Nephron progenitor cell (in vitro differentiated cells): Measurements from ENCODE around the gene PIANP.

Source experiments
- DNase-seq: peaks from one replicate; pipeline ENCODE4 v3.0.0; 2021
- H3K27ac Mint-ChIP-seq: 2 replicates; pipeline ENCODE4 v1.8.0; 2021; ENCODE audit warnings: mild to moderate bottlenecking, moderate library complexity, mixed read lengths
- H3K27me3 Mint-ChIP-seq: 2 replicates; pipeline ENCODE4 v1.8.0; 2021; ENCODE audit warnings: mild to moderate bottlenecking, low read depth, mixed read lengths; ENCODE audit not compliant: poor library complexity
- H3K36me3 Mint-ChIP-seq: 2 replicates; pipeline ENCODE4 v1.8.0; 2021; ENCODE audit warnings: low read depth, mixed read lengths
- H3K4me1 Mint-ChIP-seq: 2 replicates; pipeline ENCODE4 v1.8.0; 2021; ENCODE audit warnings: mixed read lengths
- H3K4me3 Mint-ChIP-seq: 2 replicates; pipeline ENCODE4 v1.8.0; 2021; ENCODE audit warnings: mild to moderate bottlenecking, moderate library complexity, mixed read lengths
- H3K9me3 Mint-ChIP-seq: 2 replicates; pipeline ENCODE4 v1.8.0; 2021; ENCODE audit warnings: mild to moderate bottlenecking, moderate library complexity, mixed read lengths
- TF ChIP-seq, protein P1 (sequence below): fragments of 200-600 bp; sonication (generic); IDR thresholded peaks from 2 replicates; pipeline ENCODE4 v1.5.0; 2021; ENCODE audit warnings: antibody characterized with exemption

Gene PIANP

DNA sequence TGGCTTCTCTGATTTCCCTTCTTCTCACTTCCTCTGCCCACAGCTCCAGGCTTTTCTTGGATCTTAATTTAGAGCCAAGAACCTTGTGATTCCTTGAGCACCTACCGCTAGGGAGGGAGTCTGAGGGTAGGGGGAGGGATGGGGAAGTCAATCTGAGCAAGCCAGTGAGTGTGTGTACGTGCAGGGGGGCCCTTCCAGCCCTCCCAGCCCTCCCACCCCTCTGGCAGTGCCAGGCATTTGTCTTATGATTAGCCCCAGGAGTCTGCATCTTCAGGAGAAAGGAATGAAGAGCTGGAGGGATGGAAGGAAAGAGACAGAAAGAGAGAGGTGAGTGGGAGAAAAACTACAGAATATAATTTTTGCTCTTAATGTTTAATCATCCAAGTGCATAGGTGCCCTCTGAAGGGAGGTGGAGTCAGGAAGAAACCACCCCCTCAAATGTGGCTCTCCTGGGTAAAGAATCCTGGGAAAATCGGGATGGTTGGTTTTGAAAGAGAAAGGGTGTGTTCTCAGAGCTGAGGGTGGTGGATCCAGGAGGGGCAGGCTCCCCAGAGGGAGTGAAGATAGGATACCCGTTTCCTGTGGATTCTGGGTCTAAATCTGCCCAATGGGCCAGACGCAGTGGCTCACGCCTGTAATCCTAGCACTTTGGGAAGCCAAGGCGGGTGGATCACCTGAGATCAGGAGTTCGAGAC is 2.1 kb downstream of the PIANP start:
- peaks cover 75% of the 10 kb centered on the region for H3K4me1 Mint-ChIP-seq
- no peak overlapping the region for H3K27ac Mint-ChIP-seq
- H3K4me3 Mint-ChIP-seq: peak overlapping the region; percentile 90
- H3K36me3 Mint-ChIP-seq: peaks cover 5% of the 10 kb centered on the region
- DNase-seq: no peak
- H3K9me3 Mint-ChIP-seq: no peaks in the 10 kb centered on the region
- peaks cover 60% of the 10 kb centered on the region for H3K27me3 Mint-ChIP-seq
- TF ChIP-seq, protein P1, sequence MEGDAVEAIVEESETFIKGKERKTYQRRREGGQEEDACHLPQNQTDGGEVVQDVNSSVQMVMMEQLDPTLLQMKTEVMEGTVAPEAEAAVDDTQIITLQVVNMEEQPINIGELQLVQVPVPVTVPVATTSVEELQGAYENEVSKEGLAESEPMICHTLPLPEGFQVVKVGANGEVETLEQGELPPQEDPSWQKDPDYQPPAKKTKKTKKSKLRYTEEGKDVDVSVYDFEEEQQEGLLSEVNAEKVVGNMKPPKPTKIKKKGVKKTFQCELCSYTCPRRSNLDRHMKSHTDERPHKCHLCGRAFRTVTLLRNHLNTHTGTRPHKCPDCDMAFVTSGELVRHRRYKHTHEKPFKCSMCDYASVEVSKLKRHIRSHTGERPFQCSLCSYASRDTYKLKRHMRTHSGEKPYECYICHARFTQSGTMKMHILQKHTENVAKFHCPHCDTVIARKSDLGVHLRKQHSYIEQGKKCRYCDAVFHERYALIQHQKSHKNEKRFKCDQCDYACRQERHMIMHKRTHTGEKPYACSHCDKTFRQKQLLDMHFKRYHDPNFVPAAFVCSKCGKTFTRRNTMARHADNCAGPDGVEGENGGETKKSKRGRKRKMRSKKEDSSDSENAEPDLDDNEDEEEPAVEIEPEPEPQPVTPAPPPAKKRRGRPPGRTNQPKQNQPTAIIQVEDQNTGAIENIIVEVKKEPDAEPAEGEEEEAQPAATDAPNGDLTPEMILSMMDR: no peak

DNA sequence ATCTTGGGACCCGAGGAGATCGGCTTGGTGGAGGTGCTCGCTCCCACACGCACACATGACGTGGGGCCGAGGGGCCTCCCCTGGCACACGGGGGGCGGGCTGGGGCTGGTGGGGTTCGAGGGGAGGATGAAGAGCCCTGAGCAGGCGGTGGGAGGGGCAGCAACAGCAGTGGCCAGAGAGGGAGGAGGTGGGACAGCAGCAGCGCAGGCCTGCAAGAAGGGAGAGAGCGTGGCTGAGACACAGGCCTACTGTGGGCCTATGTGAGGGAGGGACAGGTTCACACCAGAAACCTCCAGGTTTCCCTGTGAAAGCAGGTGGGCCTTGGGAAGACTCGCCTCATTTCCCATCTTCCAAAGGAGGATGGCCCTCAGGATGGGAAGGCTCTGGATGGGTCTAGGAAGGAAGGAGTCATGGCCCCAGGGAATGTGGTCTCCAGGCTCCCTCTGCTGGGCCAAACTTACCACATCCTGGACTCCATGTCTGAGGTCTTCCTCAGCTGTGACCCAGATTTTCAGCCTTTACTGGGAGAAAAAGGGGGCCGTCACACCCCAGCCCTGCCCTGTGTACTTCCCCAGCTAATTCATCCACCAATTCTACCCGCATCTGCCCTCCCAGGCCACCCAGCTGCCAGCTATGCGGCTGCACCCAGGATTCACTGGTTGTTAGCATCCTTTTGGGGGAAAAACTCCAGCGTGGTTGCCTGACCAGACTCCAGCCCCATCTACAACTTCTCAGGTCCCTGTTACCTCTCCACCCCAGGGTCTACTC is 2.8 kb downstream of the PIANP start:
- peaks cover 52% of the 10 kb centered on the region for H3K27me3 Mint-ChIP-seq
- H3K4me1 Mint-ChIP-seq: peaks cover 73% of the 10 kb centered on the region
- H3K27ac Mint-ChIP-seq: no peak overlapping the region
- TF ChIP-seq, protein P1: peak; percentile 52
- H3K4me3 Mint-ChIP-seq: peak overlapping the region; percentile 90
- H3K9me3 Mint-ChIP-seq: no peaks in the 10 kb centered on the region
- H3K36me3 Mint-ChIP-seq: peaks cover 5% of the 10 kb centered on the region
- peak; percentile 44 for DNase-seq

DNA sequence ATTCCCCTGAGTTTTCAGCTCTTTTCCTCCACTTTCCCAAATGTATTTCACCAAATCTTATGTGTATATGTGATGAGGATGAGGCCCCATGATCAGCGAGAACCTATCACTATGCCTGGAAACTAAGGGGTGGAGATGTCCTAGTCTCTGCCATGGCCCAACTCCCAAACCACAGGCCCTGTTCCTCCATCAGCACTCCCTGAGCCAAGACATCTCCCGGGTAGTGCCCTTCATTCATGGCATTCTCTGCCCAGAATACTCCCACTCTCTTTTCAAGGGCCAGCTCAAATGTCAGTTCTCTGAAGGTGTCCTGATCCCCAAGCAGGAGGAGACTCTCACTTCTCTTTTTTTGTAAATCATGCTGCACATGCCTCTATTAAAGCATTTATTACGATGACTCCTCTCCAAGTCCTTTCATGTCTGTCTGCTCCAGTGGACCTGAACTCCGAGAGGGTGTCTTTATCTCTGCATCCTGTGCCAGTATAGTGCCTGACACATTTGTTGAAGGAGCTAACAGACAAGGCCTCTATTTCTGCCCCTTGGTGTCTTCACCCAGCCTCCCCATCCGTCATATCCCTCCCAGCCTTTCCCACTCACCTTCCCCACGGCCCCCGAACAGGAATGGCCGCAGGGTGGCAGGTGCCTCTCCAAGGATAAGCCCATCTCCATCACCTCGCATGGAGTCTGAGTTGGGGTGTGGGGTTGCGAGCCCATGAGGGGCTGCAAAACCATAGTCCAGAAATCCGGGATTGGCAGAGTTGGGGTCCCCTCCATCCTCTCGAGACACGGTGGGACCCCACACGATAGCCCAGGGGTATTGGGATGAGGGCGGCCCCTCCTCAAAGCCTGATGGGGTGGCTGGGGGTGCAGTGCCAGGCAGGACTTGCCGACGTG is 3.7 kb downstream of the PIANP start:
- Mint-ChIP-seq H3K27me3 (peaks cover 44% of the 10 kb centered on the region), H3K4me3 (peak overlapping the region; percentile 35), H3K27ac (peak overlapping the region; percentile 17), H3K36me3 (peaks cover 9% of the 10 kb centered on the region), H3K9me3 (no peaks in the 10 kb centered on the region), H3K4me1 (peaks cover 71% of the 10 kb centered on the region)
- TF ChIP-seq, protein P1: no peak
- DNase-seq: no peak

DNA sequence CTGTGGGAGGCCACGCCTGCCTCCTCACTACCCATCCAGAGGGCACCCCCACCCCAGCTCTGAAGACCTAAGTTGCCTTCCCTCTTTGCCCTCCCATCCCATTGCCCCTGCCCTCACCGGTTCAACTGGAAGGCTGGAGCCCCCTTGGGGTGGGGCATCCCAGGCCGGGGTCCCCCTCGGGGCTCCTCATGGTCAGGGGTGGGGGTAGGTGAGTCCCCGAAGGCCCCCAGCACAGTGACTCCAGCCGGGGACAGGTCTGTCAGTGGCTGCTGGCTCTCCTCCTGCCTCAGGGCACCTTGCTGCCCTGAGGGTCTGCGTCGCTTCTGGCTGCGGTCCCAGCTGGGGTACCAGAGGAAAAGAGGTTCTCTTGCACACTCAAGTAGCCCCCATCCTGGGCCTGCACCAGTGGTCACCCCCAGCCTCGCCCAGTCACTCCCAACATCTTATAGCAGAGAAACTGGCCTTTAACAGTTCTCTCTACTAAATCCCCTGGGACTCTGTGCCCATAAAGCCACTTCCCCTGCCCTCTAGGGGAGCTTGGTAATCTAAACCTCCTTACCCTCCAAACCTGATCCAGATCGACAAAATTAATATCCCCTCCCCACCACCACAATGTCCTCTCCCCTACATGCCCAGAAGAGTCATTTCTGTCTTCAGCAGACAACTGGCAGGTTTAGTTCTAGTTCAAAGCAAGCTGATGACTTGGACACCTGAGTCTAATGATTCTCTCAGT is 5.1 kb downstream of the PIANP start:
- TF ChIP-seq, protein P1: no peak
- H3K36me3 Mint-ChIP-seq: peaks cover 9% of the 10 kb centered on the region
- H3K4me1 Mint-ChIP-seq: peaks cover 71% of the 10 kb centered on the region
- no peak for DNase-seq
- H3K9me3 Mint-ChIP-seq: no peaks in the 10 kb centered on the region
- peaks cover 32% of the 10 kb centered on the region for H3K27me3 Mint-ChIP-seq
- no peak overlapping the region for H3K4me3 Mint-ChIP-seq
- no peak overlapping the region for H3K27ac Mint-ChIP-seq

DNA sequence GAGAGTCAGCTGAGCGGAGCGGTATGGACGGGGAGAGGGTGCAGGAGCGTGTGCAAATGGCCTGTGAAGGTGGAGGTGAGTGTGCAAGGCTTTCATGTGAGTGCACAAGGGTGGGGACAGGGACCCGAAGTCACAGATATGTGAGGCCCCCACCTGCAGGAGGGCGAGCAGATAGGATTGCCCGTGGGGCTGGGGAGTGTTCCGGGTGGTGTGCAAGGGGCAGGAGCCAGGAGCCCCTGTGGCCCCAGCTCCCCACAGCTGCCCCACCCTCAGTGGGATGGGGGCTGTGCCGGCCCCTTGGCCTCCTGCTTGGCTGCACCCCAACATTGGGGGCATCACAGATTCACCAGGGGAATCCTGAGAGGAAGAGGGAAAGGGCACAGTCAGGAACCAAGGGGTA is 5.9 kb downstream of the PIANP start:
- H3K27ac Mint-ChIP-seq: peak overlapping the region; percentile 66
- peaks cover 9% of the 10 kb centered on the region for H3K36me3 Mint-ChIP-seq
- TF ChIP-seq, protein P1: no peak
- H3K4me3 Mint-ChIP-seq: no peak overlapping the region
- peaks cover 76% of the 10 kb centered on the region for H3K4me1 Mint-ChIP-seq
- H3K9me3 Mint-ChIP-seq: no peaks in the 10 kb centered on the region
- no peak for DNase-seq
- H3K27me3 Mint-ChIP-seq: peaks cover 30% of the 10 kb centered on the region
